Activated CD4-positive, alpha-beta T cell treated with anti-CD3 and anti-CD28 coated beads, Interleukin-2, amount 10 ng/mL, durations not matched to agents 24 days and 14 days (primary cell): ENCODE results near the gene PDGFC. TPM values are rescaled to one million over a fixed set of nuclear protein-coding genes. Genes with fewer than 3 reads are reported as not detected.
"Not testable (repeated sequence)": the region's sequence is repeated elsewhere in the genome, so short reads cannot be mapped to it uniquely, and the experiment has no call there.

Experiments
- DNase-seq: peaks from one replicate; pipeline ENCODE4 v3.0.0; 2022
- H3K27ac Mint-ChIP-seq: one replicate; pipeline ENCODE4 v1.8.0; 2022; ENCODE audit warnings: mild to moderate bottlenecking, mixed read lengths
- H3K27me3 Mint-ChIP-seq: one replicate; pipeline ENCODE4 v1.8.0; 2022; ENCODE audit warnings: mixed read lengths
- H3K36me3 Mint-ChIP-seq: one replicate; pipeline ENCODE4 v1.8.0; 2022; ENCODE audit warnings: low read depth, mild to moderate bottlenecking, mixed read lengths
- H3K4me1 Mint-ChIP-seq: one replicate; pipeline ENCODE4 v1.8.0; 2021; ENCODE audit warnings: mixed read lengths
- H3K4me3 Mint-ChIP-seq: one replicate; pipeline ENCODE4 v1.8.0; 2022; ENCODE audit warnings: mild to moderate bottlenecking, moderate library complexity, mixed read lengths
- H3K9me3 Mint-ChIP-seq: one replicate; pipeline ENCODE4 v1.8.0; 2021; ENCODE audit warnings: mixed read lengths
- intact Hi-C: fragments of 100-400 bp; cut with micrococcal nuclease; formaldehyde crosslinking; loops from one replicate; pipeline ENCODE4 v1.15.1; 2023
- total RNA-seq: library from RNA; stranded (reverse); gene quantifications from 2 replicates; pipeline ENCODE4 v1.2.3, GENCODE V29; 2022

PDGFC gene
- total RNA-seq, 1 donor from 2014 or later: not detected

DNA sequence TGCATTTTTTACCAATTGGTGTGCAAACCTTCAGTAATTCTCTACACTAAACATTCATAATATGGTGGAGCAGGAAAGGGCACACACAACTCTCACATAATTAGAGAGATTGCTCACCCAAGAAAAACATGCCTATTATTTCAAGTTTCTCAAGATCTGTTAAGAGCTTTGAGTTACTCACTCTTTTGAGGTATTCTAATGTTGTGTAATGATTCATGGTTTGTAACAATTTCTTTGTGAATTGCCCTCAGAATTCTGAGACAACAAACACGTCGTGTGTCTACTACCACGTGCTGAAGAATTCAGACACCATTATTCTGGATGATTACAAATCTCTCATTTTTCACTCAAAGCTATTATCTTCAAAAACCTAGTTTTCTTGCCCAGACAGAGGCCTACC is 82.8 kb downstream of the PDGFC start:
- Mint-ChIP-seq H3K9me3 (no peaks in the 10 kb centered on the region), H3K27ac (no peak overlapping the region), H3K36me3 (no peaks in the 10 kb centered on the region), H3K4me1 (no peaks in the 10 kb centered on the region), H3K27me3 (no peaks in the 10 kb centered on the region), H3K4me3 (no peak overlapping the region)
- DNase-seq: no peak
- intact Hi-C loops: no loop called here

DNA sequence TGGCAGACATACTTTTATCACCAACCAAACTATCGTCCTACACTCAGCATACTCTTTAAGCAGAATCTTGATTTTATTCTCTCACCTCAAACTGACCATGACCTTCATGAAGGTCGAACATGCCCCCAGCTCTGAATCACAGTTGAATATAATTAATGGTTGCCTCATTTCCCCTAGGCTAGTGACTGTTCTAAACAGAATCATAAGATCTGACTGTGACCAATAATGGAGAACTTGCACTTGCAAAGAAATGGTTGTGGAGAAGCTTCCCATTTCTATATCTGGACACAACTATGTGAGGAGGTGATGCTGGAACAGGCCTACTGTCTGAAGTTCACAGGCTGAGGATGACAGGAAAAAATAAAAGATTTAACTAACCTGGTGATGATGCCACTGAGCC is 85.1 kb downstream of the PDGFC start:
- Mint-ChIP-seq H3K4me3 (no peak overlapping the region), H3K27me3 (no peaks in the 10 kb centered on the region), H3K27ac (no peak overlapping the region), H3K36me3 (no peaks in the 10 kb centered on the region), H3K9me3 (no peaks in the 10 kb centered on the region), H3K4me1 (no peaks in the 10 kb centered on the region)
- intact Hi-C loops: no loop called here
- no peak for DNase-seq

DNA sequence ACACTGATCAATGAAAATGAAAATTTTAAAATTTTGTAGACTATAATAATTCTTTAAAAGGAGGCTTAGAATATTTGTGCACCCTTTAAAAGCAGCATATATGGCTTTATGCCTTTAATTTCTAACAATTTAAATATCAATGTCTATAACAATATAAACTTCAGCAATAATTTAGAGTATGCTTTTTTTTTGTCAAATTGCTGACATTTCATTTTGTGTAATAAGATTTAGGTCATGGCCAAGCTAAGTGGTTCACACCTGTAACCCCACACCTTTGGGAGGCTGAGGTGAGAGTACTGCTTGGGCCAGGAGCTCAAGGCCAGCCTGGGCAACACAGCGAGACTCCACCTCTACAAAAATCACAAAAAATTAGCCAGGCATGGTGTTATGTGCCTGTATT is 86.2 kb downstream of the PDGFC start:
- no peaks in the 10 kb centered on the region for H3K27me3 Mint-ChIP-seq
- H3K27ac Mint-ChIP-seq: no peak overlapping the region
- no peaks in the 10 kb centered on the region for H3K4me1 Mint-ChIP-seq
- no peaks in the 10 kb centered on the region for H3K36me3 Mint-ChIP-seq
- no peaks in the 10 kb centered on the region for H3K9me3 Mint-ChIP-seq
- DNase-seq: no peak
- H3K4me3 Mint-ChIP-seq: no peak overlapping the region
- intact Hi-C loops: no loop called here

DNA sequence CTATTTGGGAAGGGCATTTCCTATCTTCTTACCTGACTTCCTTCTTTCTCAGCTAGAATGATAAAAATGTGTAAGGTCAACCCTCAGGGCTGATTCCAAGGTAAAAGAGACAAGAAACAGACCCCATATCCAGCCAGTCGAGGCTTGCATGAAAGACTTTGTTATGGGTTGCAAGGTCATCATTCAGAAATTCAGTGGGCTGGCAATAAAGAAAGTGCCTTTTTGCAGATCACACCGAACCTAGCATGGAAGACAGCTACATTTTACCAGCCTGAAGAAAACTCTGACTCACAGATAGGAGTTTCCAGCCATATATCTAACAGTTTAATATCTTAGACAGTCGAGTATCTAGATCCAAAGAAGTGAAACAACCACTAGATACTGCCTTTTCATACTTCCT is 87.4 kb downstream of the PDGFC start:
- intact Hi-C loops: no loop called here
- H3K4me3 Mint-ChIP-seq: no peak overlapping the region
- no peaks in the 10 kb centered on the region for H3K4me1 Mint-ChIP-seq
- H3K27ac Mint-ChIP-seq: no peak overlapping the region
- H3K36me3 Mint-ChIP-seq: no peaks in the 10 kb centered on the region
- DNase-seq: no peak
- no peaks in the 10 kb centered on the region for H3K9me3 Mint-ChIP-seq
- no peaks in the 10 kb centered on the region for H3K27me3 Mint-ChIP-seq

DNA sequence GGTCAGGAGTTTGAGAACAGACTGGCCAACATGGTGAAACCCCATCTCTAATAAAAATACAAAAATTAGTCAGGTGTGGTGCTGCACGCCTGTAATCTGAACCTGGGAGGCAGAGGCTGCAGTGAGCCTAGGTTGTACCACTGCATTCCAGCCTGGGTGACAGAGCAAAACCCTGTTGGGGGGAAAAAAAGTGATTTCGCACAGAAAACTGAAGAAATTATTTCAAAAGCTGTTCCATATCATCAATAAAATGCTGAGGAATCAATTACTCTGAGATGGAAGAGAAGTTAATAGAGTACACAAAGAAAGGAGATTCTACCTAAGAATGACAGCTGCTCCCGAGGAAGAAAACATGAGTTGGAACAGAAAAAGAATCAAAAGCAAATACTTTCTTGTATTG is 95.9 kb downstream of the PDGFC start:
- intact Hi-C loops: no loop called here
- H3K4me3 Mint-ChIP-seq: no peak overlapping the region
- no peaks in the 10 kb centered on the region for H3K4me1 Mint-ChIP-seq
- H3K36me3 Mint-ChIP-seq: no peaks in the 10 kb centered on the region
- no peak for DNase-seq
- H3K27ac Mint-ChIP-seq: no peak overlapping the region
- no peaks in the 10 kb centered on the region for H3K9me3 Mint-ChIP-seq
- H3K27me3 Mint-ChIP-seq: no peaks in the 10 kb centered on the region

DNA sequence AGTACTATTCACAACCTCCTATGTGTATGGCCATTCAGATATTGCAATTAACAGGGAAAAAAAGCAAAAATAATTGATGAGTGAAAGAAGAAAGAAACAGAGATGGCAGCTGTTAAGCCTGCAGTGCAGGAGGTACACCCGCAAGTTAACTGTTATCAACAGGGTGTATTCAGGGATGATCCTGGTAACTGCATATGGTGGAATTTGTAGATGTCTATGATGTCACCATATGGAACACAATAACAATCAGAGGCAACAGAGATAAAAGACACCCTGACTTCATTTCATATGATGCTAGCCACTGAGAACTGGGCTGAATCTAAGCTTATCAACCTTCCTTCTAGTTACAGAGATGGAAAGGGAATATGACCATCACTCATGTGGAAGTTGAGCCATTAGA is 96.5 kb downstream of the PDGFC start:
- H3K27me3 Mint-ChIP-seq: no peaks in the 10 kb centered on the region

DNA sequence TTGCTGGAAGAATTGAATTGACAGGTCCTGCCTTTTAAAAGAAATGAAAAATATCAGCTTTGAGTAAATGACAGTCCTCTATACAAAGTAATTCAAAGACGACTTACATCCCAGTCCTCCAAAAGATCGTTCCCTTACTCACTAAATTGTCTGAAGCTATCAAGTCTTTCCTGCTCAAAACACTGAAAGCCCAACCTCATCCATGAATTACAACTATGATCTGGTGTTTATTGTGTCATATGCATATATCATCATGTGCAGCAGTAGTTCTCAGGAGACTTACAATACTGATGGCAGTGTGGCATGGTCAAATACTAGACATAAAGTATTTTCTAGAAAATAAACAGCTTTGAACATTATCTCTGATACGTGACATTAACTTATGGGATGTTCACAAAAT is 97.8 kb downstream of the PDGFC start:
- intact Hi-C loops: no loop called here
- Mint-ChIP-seq H3K27me3 (no peaks in the 10 kb centered on the region), H3K27ac (no peak overlapping the region), H3K36me3 (no peaks in the 10 kb centered on the region), H3K9me3 (no peaks in the 10 kb centered on the region), H3K4me1 (no peaks in the 10 kb centered on the region), H3K4me3 (no peak overlapping the region)
- DNase-seq: no peak

More for the DNA sequence above, 96.5 kb downstream of the PDGFC start:
- Mint-ChIP-seq H3K27ac (no peak overlapping the region), H3K4me1 (no peaks in the 10 kb centered on the region), H3K9me3 (no peaks in the 10 kb centered on the region), H3K36me3 (no peaks in the 10 kb centered on the region), H3K4me3 (no peak overlapping the region)
- intact Hi-C loops: no loop called here
- DNase-seq: no peak

DNA sequence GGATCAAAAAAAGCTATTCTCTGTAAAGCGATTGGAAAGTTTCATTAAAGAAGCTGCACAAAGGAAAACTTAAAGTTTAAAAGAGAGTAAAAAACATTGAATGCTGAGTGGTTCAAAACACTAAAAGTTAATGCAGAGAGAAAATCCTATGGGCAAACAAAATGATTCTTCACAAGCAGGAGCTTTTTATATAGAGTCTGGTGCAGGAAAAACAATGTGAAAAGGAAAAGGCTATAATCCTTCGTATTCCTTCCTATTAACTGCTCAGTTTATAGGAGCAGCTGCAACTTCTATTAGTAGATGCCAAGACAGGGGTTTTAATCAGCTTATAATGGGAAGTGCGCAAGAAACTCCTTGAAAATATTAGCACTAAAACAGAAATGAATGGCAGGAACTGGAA is 100.7 kb downstream of the PDGFC start:
- Mint-ChIP-seq H3K4me1 (no peaks in the 10 kb centered on the region), H3K36me3 (no peaks in the 10 kb centered on the region), H3K4me3 (no peak overlapping the region), H3K9me3 (no peaks in the 10 kb centered on the region), H3K27me3 (no peaks in the 10 kb centered on the region), H3K27ac (no peak overlapping the region)
- no peak for DNase-seq
- intact Hi-C loops: no loop called here

DNA sequence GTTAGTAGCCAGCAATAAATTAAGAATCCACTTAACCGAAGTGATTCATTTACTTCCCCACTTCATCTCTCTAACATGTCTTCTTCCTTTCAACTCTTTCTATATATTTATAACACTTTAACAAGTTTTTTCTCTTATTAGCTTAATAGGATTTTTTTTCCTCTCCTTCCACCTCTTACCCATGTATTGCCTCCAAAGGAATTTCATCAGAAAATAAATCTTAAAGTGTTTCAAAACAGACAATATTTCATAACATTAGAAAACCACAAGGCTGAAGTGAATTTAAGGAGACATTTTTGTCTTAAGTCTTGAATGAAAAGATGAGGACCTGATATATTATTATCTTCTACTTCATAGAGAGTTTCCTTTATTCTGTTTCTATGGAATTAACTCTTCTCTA is 101.5 kb downstream of the PDGFC start:
- H3K36me3 Mint-ChIP-seq: no peaks in the 10 kb centered on the region
- no peaks in the 10 kb centered on the region for H3K4me1 Mint-ChIP-seq
- H3K27ac Mint-ChIP-seq: no peak overlapping the region
- no peak for DNase-seq
- no peak overlapping the region for H3K4me3 Mint-ChIP-seq
- intact Hi-C loops: no loop called here
- no peaks in the 10 kb centered on the region for H3K9me3 Mint-ChIP-seq
- no peaks in the 10 kb centered on the region for H3K27me3 Mint-ChIP-seq

DNA sequence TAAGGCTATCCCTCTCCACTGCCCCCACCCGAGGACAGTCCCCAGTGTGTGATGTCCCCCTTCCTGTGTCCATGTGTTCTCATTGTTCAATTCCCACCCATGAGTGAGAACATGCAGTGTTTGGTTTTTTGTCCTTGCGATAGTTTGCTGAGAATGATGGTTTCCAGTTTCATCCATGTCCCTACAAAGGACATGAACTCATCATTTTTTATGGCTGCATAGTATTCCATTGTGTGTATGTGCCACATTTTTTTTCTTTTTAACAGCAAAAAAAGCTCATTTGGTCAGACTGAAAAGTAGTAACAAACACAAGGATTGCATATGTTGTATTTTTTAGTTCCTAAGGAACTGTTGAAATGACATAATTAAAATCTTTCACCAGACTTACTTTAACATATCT is 105.5 kb downstream of the PDGFC start:
- DNase-seq, H3K4me1 Mint-ChIP-seq, H3K36me3 Mint-ChIP-seq, H3K9me3 Mint-ChIP-seq, H3K4me3 Mint-ChIP-seq, H3K27me3 Mint-ChIP-seq, H3K27ac Mint-ChIP-seq, intact Hi-C loops: not testable (repeated sequence)

DNA sequence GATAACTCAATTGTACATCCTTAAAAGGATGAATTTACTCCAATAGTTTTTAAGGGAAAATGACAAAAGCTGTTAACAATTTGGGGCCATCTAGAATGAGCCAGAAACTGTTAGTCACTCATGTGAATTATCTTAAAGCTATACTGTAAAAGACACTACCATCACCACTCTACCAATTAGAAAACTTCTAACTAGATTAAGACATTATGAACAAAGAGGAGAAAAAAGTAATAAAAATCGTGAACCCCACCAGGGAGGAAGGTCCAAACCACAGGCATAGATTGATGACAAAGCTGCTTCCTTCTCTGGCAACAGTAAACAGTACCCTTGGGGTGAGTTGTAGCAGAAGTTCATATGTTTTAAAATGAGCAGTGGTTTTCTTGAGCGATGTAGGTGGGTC is 106.1 kb downstream of the PDGFC start:
- DNase-seq: no peak
- intact Hi-C loops: no loop called here
- H3K4me1 Mint-ChIP-seq: no peaks in the 10 kb centered on the region
- H3K9me3 Mint-ChIP-seq: no peaks in the 10 kb centered on the region
- H3K4me3 Mint-ChIP-seq: no peak overlapping the region
- no peaks in the 10 kb centered on the region for H3K27me3 Mint-ChIP-seq
- no peak overlapping the region for H3K27ac Mint-ChIP-seq
- no peaks in the 10 kb centered on the region for H3K36me3 Mint-ChIP-seq

DNA sequence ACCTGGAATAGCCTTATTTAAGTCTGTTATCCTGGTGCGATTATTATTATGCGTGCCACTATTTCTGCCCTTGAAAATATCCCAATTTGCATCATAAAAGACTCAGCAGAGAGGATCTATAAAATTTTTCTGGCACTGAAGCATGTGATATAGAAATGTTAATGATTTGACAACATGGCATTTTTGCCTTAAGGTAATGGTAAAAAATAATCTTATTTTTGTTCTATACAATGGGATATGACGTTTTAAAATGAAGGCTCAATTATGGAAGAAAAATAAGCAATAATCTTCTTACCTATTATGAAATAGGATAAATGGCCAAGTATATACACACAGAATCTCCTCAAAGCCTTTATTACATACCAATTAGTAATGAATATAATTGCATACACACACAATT is 113.5 kb downstream of the PDGFC start:
- Mint-ChIP-seq H3K27me3 (no peaks in the 10 kb centered on the region), H3K9me3 (no peaks in the 10 kb centered on the region), H3K4me1 (no peaks in the 10 kb centered on the region), H3K4me3 (no peak overlapping the region), H3K36me3 (no peaks in the 10 kb centered on the region), H3K27ac (no peak overlapping the region)
- DNase-seq: no peak
- intact Hi-C loops: no loop called here

DNA sequence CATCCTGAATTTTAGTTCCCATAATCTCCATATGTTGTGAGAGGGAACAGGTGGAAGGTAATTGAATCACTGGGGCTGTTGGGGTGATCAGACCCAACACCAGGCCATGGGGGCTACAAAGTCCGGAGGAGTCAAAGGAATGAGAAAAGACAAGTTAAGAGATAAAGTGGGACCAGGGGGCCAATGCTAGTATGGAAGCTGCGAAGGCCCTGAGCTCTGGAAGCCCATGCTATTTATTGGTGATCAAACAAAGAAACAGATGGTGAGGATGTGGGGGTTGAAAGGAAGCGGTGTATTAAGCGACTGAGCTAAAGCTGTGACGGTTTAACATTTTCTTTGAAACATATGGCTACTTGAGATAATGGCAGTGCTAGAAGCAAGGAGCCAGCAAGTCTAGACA is 132.8 kb downstream of the PDGFC start:
- Mint-ChIP-seq H3K27ac (no peak overlapping the region), H3K9me3 (no peaks in the 10 kb centered on the region), H3K4me1 (no peaks in the 10 kb centered on the region), H3K4me3 (no peak overlapping the region), H3K36me3 (no peaks in the 10 kb centered on the region), H3K27me3 (no peaks in the 10 kb centered on the region)
- DNase-seq: no peak
- intact Hi-C loops: no loop called here

DNA sequence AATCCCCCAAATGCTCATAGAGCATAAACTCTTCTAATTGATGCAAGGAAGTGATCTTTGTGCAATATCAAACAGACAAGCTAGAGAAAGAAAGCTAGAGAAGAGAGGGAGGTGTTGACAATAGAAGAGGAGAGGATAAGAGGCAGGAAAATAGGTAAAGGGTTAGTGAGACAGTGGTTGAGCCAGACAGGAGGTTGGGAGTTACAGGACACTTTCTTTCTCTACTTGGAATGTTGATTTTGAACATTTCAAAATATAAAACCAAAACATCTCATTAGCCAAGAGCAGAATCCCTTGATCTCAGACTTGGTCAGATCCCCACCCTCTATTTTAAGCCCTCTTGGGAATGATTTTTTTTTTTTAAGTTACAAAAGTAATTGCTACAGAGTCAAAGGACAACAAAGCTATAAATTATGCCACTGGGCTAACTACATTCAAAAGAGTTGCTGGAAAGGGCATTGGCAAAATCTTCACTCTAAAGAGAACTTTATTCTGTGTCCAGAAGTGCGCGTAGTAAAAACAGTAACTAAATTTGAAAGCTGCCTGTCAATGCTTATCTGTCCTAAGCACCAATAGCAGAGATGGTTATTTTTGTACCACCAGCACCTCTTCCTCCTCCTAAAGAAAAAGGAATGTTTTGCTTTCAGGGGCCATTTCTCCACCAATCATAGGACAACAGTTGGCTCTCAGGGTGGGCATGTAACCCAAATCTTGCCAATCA is 133.8 kb downstream of the PDGFC start:
- intact Hi-C loops: no loop called here
- Mint-ChIP-seq H3K27me3 (no peaks in the 10 kb centered on the region), H3K4me1 (no peaks in the 10 kb centered on the region), H3K36me3 (no peaks in the 10 kb centered on the region), H3K27ac (no peak overlapping the region), H3K4me3 (no peak overlapping the region), H3K9me3 (no peaks in the 10 kb centered on the region)
- no peak for DNase-seq

DNA sequence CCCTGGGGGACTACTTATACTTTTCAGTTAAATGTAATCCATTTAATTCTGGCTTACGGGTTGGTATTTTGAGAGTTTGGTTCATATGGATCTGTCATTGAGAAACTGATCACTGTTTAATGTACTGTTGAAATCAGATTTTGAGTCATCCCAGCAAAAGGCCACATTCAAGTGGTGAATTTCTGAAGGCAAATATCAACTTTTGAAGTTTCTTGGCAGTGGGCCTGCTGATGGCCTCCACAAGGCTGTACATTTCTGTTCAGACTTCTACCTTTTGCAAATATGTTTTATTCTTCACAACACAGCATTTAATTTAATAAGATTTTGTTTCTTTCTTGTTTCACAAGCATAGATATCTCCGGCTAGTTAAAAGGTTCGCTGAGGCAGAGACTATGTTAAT is 138.7 kb downstream of the PDGFC start:
- Mint-ChIP-seq H3K27ac (no peak overlapping the region), H3K4me1 (no peaks in the 10 kb centered on the region), H3K27me3 (no peaks in the 10 kb centered on the region), H3K4me3 (no peak overlapping the region), H3K36me3 (no peaks in the 10 kb centered on the region), H3K9me3 (no peaks in the 10 kb centered on the region)
- intact Hi-C loops: no loop called here
- no peak for DNase-seq
